HepG2 (cell line): ENCODE measurements around the gene POLRMT. TPM values are rescaled to one million over a fixed set of nuclear protein-coding genes. Genes with fewer than 3 reads are reported as not detected.

Experiments
- AKAP8 ChIP-seq: sonication (generic); formaldehyde crosslinking; IDR thresholded peaks from 2 replicates; pipeline ENCODE4 v1.5.1; 2020; ENCODE audit warnings: mild to moderate bottlenecking, missing genetic modification reagents
- HOXD1 ChIP-seq: sonication (generic); formaldehyde crosslinking; IDR thresholded peaks from 2 replicates; pipeline ENCODE4 v1.5.0; 2020; ENCODE audit warnings: missing genetic modification reagents
- MBD4 ChIP-seq: IDR thresholded peaks from 2 replicates; pipeline ENCODE4 v1.6.1; 2012; ENCODE audit warnings: low read length, inconsistent platforms, borderline replicate concordance
- YY1 ChIP-seq: IDR thresholded peaks from 2 replicates; pipeline ENCODE4 v1.6.1; 2011; ENCODE audit warnings: low read length, low read depth, moderate library complexity, mild to moderate bottlenecking; ENCODE audit not compliant: insufficient read depth, insufficient replicate concordance
- ZBTB38 ChIP-seq: sonication (generic); formaldehyde crosslinking; IDR thresholded peaks from 2 replicates; pipeline ENCODE4 v1.5.1; 2020; ENCODE audit warnings: mild to moderate bottlenecking, missing genetic modification reagents
- ZMYM4 ChIP-seq: sonication (generic); formaldehyde crosslinking; IDR thresholded peaks from 2 replicates; pipeline ENCODE4 v1.8.1; 2023; ENCODE audit warnings: mild to moderate bottlenecking, missing genetic modification reagents
- ZNF274 ChIP-seq: sonication (generic); formaldehyde crosslinking; IDR thresholded peaks from 2 replicates; pipeline ENCODE4 v1.5.1; 2020; ENCODE audit warnings: mild to moderate bottlenecking, missing genetic modification reagents
- ZNF451 ChIP-seq: sonication (generic); formaldehyde crosslinking; IDR thresholded peaks from 2 replicates; pipeline ENCODE4 v1.5.0; 2020; ENCODE audit warnings: mild to moderate bottlenecking, missing genetic modification reagents
- ZNF773 ChIP-seq: sonication (generic); formaldehyde crosslinking; IDR thresholded peaks from 2 replicates; pipeline ENCODE4 v1.4.0; 2020; ENCODE audit warnings: missing genetic modification reagents, borderline replicate concordance
- polyA plus RNA-seq, 8 experiments: library from polyadenylated mRNA; depleted of rRNA in 3 of 8; stranded (reverse) in 7 of 8; unstranded in 1 of 8; fragments of >200 nt; fragmentation: Illumina TruSeq in 4 of 8; extraction: Trizol in 4 of 8; gene quantifications; 2 replicates each; pipeline versions ENCODE4 v1.2.1 to v1.2.3, GENCODE V29; 2011 to 2016; ENCODE audit warnings: low read depth in 4 of 8, missing spikeins in 1 of 8, mixed read lengths in 1 of 8; ENCODE audit not compliant: insufficient read depth in 1 of 8
- total RNA-seq, 5 experiments: library from RNA; depleted of rRNA; stranded (reverse); fragments of >200 nt; fragmentation: Illumina TruSeq; extraction: Trizol; gene quantifications; 2 replicates each; pipeline ENCODE4 v1.2.3, GENCODE V29; 2016; ENCODE audit warnings: low read depth in 1 of 5
- TF ChIP-seq, protein P1 (sequence below): sonication (generic); formaldehyde crosslinking; IDR thresholded peaks from 2 replicates; pipeline ENCODE4 v1.5.0; 2020; ENCODE audit warnings: mild to moderate bottlenecking, missing genetic modification reagents, moderate library complexity
- TF ChIP-seq, protein P2 (sequence below): sonication (generic); formaldehyde crosslinking; IDR thresholded peaks from 2 replicates; pipeline ENCODE4 v1.5.0; 2020; ENCODE audit warnings: missing genetic modification reagents, mild to moderate bottlenecking, borderline replicate concordance
- TF ChIP-seq, protein P3 (sequence below): sonication (generic); formaldehyde crosslinking; IDR thresholded peaks from 2 replicates; pipeline ENCODE4 v1.4.0; 2020; ENCODE audit warnings: mild to moderate bottlenecking, low read depth, missing genetic modification reagents
- TF ChIP-seq, protein P4 (sequence below): sonication (generic); formaldehyde crosslinking; IDR thresholded peaks from 2 replicates; pipeline ENCODE4 v1.4.0; 2020; ENCODE audit warnings: missing genetic modification reagents
- TF ChIP-seq, protein P5 (sequence below): sonication (generic); formaldehyde crosslinking; IDR thresholded peaks from 2 replicates; pipeline ENCODE4 v1.5.1; 2020; ENCODE audit warnings: mild to moderate bottlenecking, missing genetic modification reagents
- TF ChIP-seq, protein P6 (sequence below): sonication (generic); formaldehyde crosslinking; IDR thresholded peaks from 2 replicates; pipeline ENCODE4 v1.5.0; 2020; ENCODE audit warnings: mild to moderate bottlenecking, missing genetic modification reagents

The POLRMT gene
- total and polyA plus RNA-seq, 2 of the 13 experiments (the other 11 are each of a cell fraction or from before 2014, with no cell fraction given) = 78.0 to 101 TPM

DNA sequence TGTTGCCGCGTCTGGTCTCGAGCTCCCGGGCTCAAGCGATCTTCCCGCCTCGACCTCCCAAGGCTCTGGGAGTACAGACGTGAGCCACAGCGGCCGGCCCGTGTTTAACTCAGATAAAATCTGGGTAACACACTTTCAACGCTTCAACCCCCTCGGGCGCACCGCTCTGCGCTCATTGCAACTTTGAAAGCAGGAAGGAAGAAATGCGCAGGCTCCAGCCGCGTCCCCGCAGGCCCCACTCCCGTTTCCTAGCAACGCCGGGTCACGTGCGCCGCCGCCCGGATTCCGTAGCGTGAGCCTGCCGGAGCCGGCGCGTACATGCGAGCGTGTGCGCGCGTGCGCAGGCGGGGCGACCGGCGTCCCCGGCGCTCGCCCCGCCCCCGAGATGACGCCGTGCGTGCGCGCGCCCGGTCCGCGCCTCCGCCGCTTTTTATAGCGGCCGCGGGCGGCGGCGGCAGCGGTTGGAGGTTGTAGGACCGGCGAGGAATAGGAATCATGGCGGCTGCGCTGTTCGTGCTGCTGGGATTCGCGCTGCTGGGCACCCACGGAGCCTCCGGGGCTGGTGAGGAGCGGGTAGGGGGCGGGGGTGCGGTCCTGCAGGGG is 61.1 kb downstream of the POLRMT start, which contains the start of gene BSG (continued):
- TF ChIP-seq AKAP8 (CRISPR knock-in tag) (peak; percentile 80; the same call in 1 of the 2 replicates), MBD4 (no peak), ZMYM4 (CRISPR knock-in tag) (peak; percentile 64), YY1 (peak; percentile 87), HOXD1 (CRISPR knock-in tag) (0 out of 2 replicates have a peak, but pooled peaks have one; percentile 14), ZNF773 (CRISPR knock-in tag) (peak; percentile 47; the same call in 1 of the 2 replicates), ZNF274 (CRISPR knock-in tag) (0 out of 2 replicates have a peak, but pooled peaks have one; percentile 23), ZBTB38 (CRISPR knock-in tag) (0 out of 2 replicates have a peak, but pooled peaks have one; percentile 45), ZNF451 (CRISPR knock-in tag) (peak; percentile 68; the same call in 1 of the 2 replicates)
- TF ChIP-seq, protein P1, sequence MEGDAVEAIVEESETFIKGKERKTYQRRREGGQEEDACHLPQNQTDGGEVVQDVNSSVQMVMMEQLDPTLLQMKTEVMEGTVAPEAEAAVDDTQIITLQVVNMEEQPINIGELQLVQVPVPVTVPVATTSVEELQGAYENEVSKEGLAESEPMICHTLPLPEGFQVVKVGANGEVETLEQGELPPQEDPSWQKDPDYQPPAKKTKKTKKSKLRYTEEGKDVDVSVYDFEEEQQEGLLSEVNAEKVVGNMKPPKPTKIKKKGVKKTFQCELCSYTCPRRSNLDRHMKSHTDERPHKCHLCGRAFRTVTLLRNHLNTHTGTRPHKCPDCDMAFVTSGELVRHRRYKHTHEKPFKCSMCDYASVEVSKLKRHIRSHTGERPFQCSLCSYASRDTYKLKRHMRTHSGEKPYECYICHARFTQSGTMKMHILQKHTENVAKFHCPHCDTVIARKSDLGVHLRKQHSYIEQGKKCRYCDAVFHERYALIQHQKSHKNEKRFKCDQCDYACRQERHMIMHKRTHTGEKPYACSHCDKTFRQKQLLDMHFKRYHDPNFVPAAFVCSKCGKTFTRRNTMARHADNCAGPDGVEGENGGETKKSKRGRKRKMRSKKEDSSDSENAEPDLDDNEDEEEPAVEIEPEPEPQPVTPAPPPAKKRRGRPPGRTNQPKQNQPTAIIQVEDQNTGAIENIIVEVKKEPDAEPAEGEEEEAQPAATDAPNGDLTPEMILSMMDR (CRISPR knock-in tag) = no peak
- TF ChIP-seq, protein P2, sequence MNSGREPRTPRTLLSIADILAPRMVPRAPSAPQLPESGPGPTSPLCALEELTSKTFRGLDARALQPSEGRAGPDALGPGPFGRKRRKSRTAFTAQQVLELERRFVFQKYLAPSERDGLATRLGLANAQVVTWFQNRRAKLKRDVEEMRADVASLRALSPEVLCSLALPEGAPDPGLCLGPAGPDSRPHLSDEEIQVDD (CRISPR knock-in tag) = no peak
- TF ChIP-seq, protein P3, sequence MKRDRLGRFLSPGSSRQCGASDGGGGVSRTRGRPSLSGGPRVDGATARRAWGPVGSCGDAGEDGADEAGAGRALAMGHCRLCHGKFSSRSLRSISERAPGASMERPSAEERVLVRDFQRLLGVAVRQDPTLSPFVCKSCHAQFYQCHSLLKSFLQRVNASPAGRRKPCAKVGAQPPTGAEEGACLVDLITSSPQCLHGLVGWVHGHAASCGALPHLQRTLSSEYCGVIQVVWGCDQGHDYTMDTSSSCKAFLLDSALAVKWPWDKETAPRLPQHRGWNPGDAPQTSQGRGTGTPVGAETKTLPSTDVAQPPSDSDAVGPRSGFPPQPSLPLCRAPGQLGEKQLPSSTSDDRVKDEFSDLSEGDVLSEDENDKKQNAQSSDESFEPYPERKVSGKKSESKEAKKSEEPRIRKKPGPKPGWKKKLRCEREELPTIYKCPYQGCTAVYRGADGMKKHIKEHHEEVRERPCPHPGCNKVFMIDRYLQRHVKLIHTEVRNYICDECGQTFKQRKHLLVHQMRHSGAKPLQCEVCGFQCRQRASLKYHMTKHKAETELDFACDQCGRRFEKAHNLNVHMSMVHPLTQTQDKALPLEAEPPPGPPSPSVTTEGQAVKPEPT (CRISPR knock-in tag) = no peak
- TF ChIP-seq, protein P4, sequence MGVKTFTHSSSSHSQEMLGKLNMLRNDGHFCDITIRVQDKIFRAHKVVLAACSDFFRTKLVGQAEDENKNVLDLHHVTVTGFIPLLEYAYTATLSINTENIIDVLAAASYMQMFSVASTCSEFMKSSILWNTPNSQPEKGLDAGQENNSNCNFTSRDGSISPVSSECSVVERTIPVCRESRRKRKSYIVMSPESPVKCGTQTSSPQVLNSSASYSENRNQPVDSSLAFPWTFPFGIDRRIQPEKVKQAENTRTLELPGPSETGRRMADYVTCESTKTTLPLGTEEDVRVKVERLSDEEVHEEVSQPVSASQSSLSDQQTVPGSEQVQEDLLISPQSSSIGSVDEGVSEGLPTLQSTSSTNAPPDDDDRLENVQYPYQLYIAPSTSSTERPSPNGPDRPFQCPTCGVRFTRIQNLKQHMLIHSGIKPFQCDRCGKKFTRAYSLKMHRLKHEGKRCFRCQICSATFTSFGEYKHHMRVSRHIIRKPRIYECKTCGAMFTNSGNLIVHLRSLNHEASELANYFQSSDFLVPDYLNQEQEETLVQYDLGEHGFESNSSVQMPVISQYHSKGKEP (CRISPR knock-in tag) = peak; percentile 84; the same call in 1 of the 2 replicates
- TF ChIP-seq, protein P5, sequence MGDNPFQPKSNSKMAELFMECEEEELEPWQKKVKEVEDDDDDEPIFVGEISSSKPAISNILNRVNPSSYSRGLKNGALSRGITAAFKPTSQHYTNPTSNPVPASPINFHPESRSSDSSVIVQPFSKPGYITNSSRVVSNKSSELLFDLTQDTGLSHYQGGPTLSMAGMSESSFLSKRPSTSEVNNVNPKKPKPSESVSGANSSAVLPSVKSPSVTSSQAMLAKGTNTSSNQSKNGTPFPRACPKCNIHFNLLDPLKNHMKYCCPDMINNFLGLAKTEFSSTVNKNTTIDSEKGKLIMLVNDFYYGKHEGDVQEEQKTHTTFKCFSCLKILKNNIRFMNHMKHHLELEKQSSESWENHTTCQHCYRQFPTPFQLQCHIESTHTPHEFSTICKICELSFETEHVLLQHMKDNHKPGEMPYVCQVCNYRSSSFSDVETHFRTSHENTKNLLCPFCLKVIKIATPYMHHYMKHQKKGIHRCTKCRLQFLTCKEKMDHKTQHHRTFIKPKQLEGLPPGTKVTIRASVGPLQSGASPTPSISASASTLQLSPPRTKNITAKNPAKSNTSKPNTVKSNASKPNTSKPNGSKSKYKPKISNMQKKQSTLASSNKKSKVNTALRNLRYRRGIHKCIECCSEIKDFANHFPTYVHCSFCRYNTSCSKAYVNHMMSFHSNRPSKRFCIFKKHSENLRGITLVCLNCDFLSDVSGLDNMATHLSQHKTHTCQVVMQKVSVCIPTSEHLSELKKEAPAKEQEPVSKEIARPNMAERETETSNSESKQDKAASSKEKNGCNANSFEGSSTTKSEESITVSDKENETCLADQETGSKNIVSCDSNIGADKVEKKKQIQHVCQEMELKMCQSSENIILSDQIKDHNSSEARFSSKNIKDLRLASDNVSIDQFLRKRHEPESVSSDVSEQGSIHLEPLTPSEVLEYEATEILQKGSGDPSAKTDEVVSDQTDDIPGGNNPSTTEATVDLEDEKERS (CRISPR knock-in tag) = 0 out of 2 replicates have a peak, but pooled peaks have one; percentile 57
- TF ChIP-seq, protein P6, sequence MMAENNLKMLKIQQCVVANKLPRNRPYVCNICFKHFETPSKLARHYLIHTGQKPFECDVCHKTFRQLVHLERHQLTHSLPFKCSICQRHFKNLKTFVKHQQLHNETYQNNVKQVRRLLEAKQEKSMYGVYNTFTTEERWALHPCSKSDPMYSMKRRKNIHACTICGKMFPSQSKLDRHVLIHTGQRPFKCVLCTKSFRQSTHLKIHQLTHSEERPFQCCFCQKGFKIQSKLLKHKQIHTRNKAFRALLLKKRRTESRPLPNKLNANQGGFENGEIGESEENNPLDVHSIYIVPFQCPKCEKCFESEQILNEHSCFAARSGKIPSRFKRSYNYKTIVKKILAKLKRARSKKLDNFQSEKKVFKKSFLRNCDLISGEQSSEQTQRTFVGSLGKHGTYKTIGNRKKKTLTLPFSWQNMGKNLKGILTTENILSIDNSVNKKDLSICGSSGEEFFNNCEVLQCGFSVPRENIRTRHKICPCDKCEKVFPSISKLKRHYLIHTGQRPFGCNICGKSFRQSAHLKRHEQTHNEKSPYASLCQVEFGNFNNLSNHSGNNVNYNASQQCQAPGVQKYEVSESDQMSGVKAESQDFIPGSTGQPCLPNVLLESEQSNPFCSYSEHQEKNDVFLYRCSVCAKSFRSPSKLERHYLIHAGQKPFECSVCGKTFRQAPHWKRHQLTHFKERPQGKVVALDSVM = no peak
